NCI-H82 (cell line): ENCODE data around the gene STAT1.
A peak's percentile ranks its signal among the peaks of the same experiment; 100 is the strongest.

Experiments used
- DNase-seq: peaks from one replicate; lab custom pipeline; 2025; lab: John Stamatoyannopoulos, UW

Gene STAT1

GRCh38 chr2:191031256-191031655 lies 17.3 kb upstream of the STAT1 start:
- DNase-seq = no peak

DNA sequence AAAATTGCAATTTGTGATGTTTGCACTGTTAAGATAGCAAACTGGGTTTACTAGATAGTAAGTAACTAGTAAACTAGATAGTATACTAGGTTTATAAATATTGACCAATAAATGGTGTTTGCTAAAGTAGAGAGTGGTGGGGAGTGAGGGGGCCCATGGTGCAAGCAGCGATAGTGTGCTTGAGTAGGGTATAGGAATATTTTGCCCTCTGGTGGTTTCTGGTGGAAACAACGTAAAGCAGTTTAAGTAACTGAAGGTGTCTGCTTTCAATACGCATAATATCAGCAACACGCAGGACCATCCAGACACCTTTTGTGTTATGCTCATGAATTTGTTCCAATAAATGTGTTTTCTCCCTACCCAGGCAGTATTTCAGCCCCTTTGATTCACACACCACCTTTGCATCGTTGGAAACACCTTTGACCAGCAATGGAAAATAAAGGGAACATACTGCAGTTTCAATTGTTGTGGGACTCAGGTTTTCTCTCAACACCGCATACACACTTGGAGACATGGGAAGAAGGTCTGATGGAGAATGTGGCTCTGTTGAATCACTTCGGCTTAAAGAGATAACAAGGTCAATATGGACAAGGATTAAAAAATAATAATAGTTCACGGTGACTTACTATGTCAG lies 16.7 kb upstream of the STAT1 start:
- DNase-seq = peak; percentile 79

DNA sequence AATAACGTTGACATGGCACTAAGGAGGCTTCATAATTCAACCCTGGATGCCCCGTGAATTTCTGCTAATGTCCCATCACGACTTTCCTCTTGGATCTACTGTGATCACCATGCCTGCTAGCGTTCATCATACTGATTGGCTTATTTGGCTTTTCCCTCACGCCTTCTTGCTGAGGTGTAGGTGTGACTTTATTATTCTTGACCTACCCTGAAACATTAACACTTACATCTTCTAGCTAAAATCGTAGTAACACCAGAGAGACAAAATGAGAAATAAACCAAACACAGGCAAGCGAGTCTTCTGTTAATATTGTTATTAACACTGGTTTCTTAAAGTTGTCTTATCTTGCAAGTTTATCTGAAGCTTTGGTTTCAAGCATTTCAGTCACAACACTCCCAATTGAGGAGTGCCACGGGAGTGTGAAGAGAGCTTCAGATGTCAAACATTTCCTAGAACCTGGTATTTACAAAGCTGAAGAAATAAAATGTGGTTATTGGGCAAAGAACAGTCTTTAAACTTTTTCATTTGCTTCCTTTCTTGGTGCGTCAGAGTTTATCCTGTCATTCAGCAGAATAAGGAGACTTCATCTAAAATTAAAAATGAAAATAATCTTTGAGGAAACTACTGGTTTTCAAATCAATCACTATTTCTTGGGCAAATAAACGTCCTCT lies 15.4 kb upstream of the STAT1 start:
- no peak for DNase-seq

- DNase-seq = no peak
These were observed 12.4 kb upstream of the STAT1 start for GRCh38 chr2:191026377-191026776.

DNA sequence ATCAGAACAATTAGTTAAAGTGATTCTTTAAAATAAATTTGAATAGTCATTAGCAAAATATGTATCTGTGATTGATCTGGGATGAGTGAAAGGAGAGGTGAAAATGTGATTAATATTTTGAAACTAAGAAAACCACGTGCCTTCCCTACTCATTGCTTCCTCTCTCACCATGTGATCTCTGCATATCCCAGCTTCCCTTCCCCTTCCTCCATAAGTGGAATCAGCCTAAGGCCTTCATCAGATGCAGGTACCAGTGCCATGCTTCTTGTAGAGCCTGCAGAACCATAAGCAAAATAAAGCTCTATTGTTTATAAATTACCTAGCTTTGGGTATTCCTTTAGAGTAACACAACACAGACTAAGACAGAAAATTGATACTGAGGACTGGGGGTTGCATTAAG lies 11.2 kb upstream of the STAT1 start:
- no peak for DNase-seq

- DNase-seq = no peak
These were observed 9.3 kb upstream of the STAT1 start for GRCh38 chr2:191023235-191023679.

GRCh38 chr2:191020742-191021381 lies 6.9 kb upstream of the STAT1 start:
- peak; percentile 62 for DNase-seq

GRCh38 chr2:191020221-191020741 lies 6.3 kb upstream of the STAT1 start:
- DNase-seq = peak; percentile 97

GRCh38 chr2:191019376-191019775 lies 5.4 kb upstream of the STAT1 start:
- DNase-seq = no peak

DNA sequence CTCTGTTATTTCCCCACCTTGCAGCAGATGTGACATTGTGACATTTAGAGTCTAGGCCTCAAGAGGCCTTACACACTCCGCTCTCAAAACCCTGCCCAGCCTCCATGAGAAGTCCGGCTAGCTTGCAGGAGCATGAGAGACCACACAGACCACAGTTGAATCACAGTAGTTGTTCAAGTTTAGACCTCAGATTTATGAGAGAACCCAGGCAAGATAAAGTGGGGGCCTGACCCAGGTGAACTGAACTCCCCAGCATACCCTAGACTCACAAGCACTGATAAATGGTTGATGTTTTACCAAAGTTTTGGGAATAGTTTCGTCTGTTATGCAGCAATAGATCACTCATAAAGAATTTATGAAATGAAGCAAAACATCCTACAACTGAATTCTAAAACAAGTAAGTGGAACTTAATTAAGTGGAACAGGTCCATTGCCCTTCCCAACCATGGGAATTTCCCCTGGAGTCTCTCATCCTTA lies 4.7 kb upstream of the STAT1 start:
- no peak for DNase-seq

DNA sequence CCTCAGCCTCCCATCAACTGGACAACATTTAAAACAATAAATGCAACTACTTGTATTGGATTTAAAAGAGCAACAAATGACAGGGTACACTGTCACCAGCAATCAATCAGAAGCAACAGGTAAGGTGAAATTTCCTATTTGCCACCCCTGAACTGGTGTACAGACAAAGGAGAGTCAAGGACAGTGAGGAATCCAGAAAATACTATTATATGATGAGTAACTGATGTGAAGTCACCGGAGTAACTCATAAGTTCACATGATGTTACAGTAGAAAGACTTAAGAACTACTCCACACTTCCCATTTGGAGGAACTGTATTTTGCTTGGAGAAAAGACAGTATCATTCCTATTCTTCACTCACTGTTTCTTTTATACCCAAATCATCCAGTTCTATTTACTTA lies 4.1 kb upstream of the STAT1 start:
- DNase-seq = no peak

DNA sequence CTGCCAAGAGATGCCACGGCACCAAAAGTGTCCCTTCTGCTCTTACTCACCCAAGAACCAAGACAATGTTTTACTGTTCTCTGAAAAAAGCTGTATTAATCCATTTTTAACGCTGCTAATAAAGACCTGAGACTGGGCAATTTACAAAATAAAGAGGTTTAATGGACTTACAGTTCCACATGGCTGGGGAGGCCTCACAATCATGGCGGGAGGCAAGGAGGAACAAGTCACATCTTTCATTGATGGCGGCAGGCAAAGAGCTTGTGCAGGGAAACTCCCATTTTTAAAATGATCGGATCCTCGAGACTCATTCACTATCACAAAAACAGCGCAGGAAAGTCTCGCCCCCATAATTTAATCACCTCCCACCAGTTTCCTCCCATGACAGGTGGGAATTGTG lies 1.9 kb upstream of the STAT1 start:
- no peak for DNase-seq

DNA sequence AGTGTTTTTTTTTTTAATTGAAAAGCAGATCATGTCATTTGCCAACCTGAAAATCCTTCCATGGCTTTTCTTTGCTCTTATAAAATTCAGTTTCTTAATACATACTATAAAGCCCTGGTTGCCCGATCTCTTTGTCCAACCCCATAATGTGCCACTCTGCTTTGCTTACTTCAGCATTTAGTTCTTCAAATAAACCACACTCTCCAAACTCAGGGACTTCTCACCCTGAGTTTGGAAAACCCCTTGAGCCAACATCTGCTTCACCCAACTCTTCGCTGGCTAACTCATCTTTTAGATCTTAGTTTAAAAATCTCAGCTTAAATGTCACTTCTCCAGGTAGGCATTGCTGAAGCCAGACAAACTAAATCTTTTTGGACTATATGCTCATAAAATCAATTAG lies 1.3 kb upstream of the STAT1 start:
- DNase-seq = no peak

DNA sequence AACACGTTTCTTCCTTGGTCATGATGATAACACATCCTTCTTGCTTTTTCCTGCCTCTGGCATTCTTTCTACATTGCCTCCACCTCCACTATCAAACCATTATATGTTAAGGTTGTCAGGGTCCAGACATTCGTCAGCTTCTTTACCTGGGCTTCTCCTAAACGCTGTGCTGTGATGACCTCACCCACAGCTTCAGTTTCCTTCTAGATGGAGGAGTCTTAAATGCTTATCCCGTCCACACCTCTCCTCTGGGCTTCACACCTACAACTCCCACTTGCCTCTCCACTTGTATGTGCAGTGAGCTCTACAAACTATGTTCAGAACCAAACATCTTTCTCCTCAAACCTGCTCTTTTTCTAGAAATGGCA lies 666 bp upstream of the STAT1 start:
- no peak for DNase-seq

- DNase-seq = no peak
These were observed 364 bp downstream of the STAT1 start for GRCh38 chr2:191013682-191013931.

DNA sequence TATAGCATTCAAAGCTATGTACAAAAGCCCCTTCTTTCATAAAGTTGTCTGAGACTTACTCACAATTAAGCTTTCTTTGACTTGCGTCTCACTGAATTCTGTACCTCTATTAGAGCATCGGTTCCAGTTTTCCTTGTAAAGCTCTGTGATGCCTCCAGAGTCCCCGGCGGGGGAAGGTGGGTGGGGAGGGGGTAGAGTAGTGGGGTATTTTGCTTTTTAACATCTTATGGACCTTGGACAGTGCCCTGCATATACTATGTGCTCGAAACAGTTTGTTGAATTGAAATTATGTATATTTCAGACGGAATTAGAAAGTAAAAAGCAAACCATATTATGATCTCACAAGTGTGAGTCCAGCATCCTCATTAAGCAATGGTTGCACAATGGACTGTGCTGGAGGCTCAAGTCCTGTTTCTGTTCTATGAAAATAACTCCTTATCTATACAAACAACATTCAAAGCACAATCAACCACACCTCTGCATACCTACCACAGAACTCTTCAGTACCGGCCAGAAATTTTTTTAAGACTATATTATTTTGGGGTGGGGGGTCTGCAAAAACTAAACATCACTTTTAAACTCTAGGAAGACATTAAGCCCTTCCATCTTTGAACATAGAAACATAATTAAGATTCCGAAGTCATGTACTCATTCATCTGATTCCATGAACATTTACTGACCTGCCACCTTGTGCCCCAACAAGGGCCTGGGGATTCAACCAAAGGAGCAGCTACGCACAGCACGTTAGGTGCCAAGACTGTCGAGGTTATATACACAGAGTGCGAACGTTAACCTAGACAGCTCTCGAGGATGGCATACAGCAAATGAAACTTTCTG lies 908 bp downstream of the STAT1 start:
- peak; percentile 21 for DNase-seq

- no peak for DNase-seq
These were observed 1.6 kb downstream of the STAT1 start for GRCh38 chr2:191012346-191012745.

GRCh38 chr2:191010887-191011885 lies 2.8 kb downstream of the STAT1 start:
- DNase-seq = no peak

- DNase-seq = no peak
These were observed 4.2 kb downstream of the STAT1 start for GRCh38 chr2:191009541-191010374.

GRCh38 chr2:191008286-191008685 lies 5.7 kb downstream of the STAT1 start:
- no peak for DNase-seq
